ENCODE measurements around the gene ZMAT1. TPM values are rescaled to one million over a fixed set of nuclear protein-coding genes. Genes with fewer than 3 reads are reported as not detected.

The ZMAT1 gene
- total RNA-seq, 2 donors from 2014 or later = 4.2 to 4.4 TPM

DNA sequence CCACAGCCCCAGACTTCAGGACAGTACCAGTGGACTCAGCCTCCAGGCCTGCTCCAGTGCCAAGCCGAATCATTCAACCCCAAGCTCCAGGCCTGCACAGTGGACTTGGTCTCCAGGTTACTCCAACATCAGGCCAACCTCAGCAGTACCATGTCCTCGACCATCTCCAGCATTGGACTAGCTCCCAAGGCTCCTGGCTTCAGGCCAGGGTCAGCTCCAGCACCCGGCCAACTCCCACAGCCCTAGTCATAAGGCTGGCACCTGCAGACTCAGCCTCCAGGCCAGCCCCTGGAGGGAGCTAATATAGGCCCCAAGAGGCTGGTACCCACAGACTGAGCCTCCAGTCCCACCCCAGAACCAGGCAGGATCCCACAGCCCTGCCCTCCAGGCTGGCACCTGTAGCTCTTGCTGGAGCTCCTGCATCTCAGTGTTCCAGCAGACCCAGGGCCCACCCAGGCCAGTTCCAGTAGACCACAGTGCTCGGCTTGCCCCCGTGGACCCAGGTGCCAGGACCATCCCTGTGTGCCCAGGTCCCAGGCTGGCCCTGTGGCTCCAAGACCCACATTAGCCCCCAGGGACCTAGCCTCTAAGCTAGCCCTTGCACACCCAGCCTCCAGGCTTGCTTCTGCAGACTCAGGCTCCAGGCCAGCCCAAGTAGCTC is 25.6 kb downstream of the ZMAT1 start:
- no peak for TF ChIP-seq CTCF (IDR thresholded peaks at IDR 0.05)
- Histone ChIP-seq H3K27ac (no peak overlapping the region), H3K27me3 (no peaks in the 10 kb centered on the region), H3K9me3 (peaks cover 5 to 45% of the 10 kb centered on the region in 2 donors), H3K36me3 (no peaks in the 10 kb centered on the region), H3K4me1 (no peaks in the 10 kb centered on the region), H3K4me3 (no peak overlapping the region)
- no peak for DNase-seq (ENCODE audit: low spot score)

GRCh38 chrX:101904996-101905395 is 26.8 kb downstream of the ZMAT1 start:
- peaks cover 5 to 33% of the 10 kb centered on the region in 2 donors for H3K9me3 ChIP-seq
- H3K27ac ChIP-seq = no peak overlapping the region
- no peaks in the 10 kb centered on the region for H3K4me1 ChIP-seq
- DNase-seq (ENCODE audit: low spot score) = no peak
- no peaks in the 10 kb centered on the region for H3K36me3 ChIP-seq
- no peaks in the 10 kb centered on the region for H3K27me3 ChIP-seq
- no peak for TF ChIP-seq CTCF (IDR thresholded peaks at IDR 0.05)
- H3K4me3 ChIP-seq = no peak overlapping the region

Other genes starting within 250 kb of the ZMAT1 start
- 10 to 100 TPM in 1 of 2 donors, 1 to 10 TPM in 1; 9.6 to 20.8 TPM for gene TCEAL2, start 193.7 kb upstream of the ZMAT1 start, total RNA-seq
- 1 to 10 TPM in 1 of 2 donors, not detected in 1; 1.1 TPM for gene TCEAL6, start 210.5 kb upstream of the ZMAT1 start, total RNA-seq
- 1 to 10 TPM; 3.3 to 4.7 TPM for gene BEX5, start 223.9 kb upstream of the ZMAT1 start, total RNA-seq